SK-N-DZ (cell line): ENCODE measurements around the gene RGS6.

Experiments used
- DNase-seq: peaks from one replicate; pipeline ENCODE4 v3.0.0-alpha.2; 2015; ENCODE audit warnings: low spot score

The RGS6 gene

DNA sequence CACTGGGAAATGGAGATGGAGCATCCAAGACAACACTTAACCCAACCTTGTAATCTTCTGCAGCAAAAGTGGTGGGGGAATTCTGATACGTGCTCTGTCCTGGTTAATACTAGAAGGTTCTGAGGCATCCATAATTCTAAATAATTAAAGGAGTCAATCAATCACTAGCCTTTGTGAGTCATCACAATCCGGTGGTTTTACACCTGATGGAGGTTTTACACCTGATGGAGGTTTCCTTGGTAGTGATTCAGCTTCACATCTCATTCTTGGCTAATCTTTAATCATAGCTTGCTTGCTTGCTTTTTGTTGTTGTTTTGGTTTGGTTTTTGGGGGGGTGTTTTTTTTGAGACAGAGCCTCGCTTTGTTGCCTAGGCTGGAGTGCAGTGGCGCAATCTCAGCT, 618.3 kb downstream of the RGS6 start:
- no peak for DNase-seq

DNA sequence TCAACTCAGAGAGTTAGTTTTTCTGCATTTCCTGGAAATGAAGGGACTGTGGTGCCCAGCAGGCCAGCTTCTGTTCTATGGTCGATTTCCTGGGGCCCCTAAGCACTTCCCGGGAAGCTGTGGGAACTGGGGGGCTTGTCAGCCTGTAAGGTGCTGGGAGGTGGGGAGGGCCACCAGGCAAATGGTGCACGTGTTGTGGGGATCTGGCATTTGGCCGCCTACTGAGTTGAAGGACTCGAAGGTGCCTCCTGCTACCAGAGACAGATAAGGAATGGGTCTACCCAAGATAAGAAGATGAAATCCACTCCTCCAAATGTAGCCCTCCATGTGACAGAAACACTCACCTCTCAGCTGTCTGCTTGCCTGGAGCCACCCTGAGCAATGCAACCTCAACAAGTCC, 620.0 kb downstream of the RGS6 start:
- no peak for DNase-seq

DNA sequence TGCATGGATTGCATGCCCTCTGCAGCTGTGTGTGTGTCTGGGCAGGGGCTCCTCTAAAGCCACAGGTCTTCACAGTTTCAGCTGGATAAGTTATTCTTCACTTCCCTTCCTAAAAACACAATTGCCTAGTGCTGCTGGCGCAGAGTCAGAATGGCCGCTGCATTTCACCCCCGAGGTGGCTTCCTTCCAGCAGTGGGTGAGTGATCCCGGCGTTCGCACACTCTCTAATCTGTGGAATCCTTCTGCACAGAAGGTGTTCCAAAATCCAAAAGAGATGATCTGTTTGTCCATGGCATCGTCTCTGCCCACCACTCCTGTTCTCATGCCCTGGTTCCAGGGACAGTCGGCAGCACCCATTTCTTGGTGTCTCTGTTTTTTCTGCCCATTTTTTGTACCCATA, 620.9 kb downstream of the RGS6 start:
- no peak for DNase-seq

DNA sequence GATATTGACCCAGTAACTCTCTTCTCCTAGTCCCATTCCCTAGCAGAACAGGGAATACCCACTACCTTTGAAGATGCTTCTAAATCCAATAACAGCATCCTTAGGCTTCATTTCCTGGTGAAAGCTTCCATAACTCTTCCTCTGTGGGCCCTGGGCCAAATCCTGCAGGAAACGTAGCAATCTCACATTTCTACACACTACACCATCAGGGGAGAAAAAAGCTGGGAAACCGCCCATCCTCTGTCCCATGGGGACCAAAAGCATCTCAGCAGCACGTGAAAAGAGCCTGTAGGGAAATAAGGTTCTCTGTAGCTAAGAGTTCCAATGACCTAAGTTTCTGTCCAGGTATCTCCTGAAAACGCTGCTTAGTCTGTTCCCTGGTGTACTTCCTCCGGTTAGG, 621.4 kb downstream of the RGS6 start:
- no peak for DNase-seq

DNA sequence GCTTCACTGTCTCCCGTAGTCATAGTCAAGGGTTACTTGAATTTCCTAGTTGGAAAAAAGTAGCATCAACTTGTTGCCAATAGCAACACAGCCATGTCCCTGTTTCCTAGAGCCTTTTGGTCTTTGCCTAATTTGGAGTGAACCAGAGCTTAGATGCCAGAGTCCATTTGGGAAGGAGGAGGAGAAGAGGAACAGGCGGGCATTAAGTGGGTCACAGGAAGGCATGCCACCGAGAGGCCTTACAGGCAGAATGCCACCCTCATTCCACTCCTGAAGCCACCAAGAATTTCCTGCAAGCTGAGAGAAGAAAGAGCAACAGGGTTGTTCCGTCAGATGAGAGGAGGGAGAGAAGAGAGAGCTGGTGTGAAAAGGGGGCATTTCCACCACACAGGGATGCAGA, 622.2 kb downstream of the RGS6 start:
- no peak for DNase-seq

DNA sequence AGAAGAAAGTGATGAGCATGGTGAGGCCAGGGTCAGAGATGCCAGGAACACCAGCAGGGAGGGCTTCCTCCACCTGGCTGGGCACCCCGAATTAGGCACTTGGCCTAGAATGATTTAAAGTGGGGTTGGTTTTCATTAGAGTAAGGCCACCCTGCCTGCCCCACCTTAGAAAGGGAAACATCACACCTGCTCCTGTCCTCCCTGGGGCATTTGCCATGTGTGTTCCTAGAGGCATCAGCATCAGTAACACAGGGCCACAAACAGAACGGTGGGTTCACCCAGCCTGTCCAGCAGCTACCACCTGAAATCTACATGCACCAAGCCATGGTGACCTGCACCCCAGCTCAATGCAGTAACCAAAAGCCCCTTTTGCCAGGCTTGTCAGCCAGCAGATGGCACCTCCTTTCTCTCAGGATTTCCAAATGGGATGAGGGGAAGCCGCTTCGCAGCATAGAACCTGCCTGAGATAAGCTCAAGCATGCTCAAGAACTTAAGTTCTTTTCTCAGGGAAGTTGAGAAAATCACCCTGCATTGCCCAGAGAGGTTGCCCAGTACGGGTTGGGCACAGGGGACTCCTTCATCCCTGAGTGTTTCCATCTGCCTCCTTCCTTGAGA, 622.9 kb downstream of the RGS6 start:
- DNase-seq, result no peak

DNA sequence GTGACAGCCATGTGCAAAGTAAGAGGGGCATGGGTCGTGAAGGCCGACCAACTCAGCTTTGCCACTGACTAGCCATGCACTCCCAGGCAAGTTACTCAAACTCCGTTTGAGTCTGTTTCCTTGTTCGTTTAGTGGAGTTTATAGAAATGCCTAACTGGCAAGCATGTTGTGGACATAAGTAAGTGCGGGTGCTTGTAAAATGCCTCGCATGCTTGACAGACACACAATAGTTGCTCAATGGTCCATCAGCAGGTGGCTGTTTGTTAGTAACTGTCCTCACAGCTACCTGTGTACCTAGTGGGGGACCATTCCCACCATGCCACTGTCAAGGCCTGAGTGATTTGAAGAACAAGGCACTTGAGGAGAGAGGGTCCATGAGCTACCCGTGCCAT, 623.4 kb downstream of the RGS6 start:
- no peak for DNase-seq

DNA sequence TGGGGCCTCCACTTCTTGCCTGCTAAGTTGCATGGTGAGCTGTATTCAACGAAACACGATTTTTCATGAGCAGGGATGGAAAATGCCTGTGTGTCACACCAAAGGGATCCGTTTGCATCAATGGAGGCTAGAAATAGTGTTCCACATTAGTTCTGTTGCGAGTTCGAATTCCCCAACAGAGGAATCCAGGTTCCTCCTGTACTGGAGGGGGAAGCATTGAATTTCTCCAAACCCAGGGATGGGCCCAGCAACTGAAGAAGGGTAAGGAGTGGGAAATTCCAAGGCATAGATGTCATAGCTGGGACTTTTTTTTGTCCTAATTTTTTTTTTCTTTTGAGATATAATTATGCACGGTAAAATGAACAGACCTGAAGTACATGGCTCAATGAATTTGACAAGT, 625.4 kb downstream of the RGS6 start:
- DNase-seq, result no peak

DNA sequence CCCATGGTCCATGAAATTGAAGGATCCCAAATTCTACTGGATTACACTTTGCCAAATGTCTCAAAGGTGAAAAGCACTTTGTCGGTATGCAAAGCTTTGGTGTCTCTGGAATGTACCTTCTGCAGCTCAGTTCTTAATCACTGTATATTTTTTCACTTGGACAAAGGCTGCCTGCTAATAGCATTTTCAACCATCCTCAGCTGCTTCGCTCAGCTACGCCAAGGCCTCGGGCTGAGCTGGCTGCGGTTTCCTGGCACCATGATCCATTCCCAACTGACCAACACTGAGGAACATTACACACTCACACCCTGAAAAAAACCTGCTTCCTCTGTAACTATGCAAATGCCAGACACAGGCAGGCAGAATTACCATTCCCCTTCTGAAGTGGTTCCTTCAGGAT, 626.5 kb downstream of the RGS6 start:
- DNase-seq, result no peak

DNA sequence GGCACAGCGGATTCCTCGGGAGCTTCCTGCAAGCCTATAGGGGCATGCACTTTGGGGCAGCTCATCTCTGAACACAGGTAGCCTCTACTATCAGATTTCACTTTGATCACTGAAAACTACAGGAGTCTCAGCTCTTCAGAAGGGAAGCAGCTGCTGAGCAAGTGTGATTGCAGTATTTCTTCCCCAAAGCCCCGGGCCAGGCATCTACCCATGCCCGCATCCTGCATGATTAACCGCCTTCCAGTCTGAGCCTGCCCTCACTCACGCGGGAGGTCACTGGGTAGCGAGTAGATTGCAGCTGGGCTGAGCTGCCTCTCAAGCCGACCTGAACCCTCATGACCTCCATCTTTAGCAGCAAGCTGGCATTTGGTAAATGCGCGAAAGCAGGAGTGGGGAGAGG, 627.0 kb downstream of the RGS6 start:
- no peak for DNase-seq

DNA sequence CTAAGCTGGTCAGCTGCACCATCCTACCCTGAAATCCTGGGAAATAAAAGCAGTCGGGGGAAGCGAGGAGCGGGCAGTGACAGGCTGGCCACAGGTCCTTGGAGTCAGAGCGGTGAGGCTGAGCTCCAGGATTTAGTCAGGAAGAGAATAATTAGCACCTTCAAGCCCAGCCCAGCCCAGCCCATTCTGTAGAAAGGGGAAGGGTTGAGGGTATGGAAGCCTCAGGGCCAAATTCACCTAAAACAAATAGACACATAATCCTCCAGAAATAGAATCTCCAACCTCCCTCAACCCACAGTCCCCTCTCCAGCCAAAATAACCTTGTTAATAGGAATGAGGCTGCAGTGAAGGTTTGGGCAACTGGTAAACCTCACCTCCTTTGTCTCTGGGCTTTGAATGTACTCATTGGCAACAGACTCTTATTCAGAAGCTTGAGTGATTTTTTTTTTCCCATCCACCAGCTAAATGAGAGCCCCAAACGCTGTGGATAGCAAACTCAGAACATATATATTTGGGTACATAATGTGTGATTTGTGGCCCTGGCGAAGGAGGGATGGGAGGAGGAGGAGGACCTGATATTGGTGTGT, 627.5 kb downstream of the RGS6 start:
- no peak for DNase-seq

DNA sequence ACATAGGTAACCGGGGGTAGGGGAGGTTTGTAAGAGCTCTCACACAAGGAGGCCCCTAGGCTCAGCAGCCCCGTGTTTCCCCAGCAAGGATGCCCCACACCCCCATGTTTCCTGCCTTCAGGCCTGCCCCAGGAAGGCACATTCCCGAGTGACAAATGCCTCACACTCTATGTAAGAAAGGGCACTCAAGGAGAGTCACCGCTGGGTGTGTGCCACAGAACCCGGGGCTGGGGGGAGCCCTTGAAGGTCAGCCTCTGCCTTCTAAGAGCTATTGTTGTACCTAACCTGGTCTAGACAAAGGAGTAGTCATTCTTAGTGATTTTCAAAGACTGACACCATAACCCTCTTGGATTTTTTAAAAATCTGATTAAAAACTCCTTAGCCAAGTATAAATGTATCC, 628.1 kb downstream of the RGS6 start:
- no peak for DNase-seq

DNA sequence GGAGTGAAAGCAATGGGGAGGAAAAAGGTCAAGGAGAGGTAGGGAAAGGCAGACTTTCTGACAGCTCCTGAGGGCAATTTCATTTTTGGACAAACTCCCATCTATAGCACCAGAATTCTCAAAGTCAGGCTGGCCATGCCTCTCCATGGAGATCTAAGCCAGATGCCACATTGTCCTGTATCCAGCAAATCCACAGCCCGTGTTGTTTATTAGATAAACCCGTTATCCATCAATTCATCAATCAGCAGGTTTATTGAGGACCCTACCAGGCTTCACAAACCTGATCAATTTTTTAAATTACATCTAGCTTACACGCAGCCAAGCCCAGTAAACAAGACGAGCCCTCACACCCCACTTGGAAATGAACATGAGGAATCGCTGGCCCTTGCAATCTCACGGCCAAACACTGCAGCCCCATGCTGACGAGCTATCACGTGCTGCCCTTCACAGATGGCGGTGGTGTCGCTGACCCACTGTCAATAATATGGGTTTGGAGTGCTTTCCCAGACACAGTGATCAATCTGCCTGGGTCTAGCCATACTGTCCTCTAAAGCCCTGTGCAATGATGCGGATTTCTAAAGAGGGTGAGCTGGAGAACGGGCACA, 628.8 kb downstream of the RGS6 start:
- no peak for DNase-seq

DNA sequence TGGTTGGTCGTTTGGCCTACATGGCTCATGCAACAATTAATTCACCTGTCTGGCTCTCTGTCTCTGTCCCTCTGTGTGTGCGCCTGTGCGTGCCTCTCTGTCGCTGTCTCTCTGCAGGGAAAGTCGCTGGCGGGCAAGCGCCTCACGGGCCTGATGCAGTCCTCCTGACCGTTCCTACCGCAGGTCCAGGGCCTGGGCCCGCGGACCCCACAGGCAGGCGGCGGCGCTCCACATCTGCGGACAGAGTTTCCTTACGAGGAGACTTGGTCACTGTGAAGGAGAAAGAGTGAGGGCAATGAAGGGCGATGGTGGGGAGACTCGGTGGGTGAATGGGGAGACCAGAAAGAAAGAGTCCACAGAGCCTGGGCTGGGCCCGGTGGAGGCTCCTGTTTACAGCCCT, 630.1 kb downstream of the RGS6 start:
- DNase-seq, result no peak

DNA sequence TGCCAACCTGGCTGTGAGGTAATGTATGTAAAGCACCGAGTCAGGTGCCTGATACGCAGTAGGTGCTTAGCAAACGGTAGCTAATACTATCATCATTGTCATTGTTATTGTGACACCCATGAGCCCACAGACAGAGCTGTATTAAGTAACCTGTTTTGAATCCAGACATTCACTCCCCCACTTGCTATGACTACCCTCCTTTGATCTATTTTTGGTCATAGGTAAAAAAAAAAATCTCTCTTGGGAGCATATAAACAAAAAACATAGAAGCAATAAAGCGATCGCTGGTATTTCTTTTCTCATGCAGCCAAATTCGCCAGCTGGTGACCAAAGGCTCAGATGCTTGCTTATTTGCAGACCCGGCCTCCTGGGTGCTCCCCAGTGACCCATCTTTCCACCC, 631.4 kb downstream of the RGS6 start:
- DNase-seq, result no peak

DNA sequence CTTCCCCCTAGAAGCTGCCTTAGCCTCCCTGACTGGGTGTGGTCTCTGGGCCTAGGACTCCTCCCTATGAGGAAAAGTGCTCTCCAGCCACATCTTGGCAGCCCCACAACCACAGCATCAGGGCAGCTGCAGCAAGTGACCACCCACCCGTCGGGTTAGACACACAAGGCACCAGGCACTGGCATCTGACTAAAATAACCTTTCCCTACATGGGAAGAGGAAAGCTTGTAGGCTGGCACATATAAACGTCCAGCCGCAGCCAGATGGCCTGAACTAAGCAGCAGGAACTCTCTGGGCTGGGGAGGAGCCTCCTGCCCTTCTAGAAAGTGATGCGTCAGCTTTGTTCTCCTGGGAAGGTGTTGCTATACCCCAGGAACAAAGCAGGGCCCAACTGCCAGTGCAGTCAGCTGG, 632.9 kb downstream of the RGS6 start:
- DNase-seq, result no peak

DNA sequence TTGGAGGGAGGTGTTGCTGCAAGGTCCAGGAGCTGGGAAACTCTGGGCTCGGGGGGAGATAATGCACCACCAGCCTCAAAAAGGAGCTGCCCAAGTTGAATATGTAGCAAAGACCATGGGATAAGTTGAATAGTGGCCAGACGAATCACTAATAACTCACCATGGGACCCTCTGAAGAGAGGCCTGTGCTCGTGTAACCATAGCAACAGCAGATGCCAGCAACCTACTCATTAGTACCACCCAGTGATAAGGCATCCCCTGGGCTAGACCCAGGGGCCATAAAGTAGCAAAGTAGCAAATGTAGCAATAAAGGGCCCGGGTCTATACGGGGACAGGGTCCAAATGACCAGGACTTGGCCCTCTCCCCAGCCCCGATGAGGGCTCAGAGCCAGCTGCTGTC, 633.7 kb downstream of the RGS6 start:
- no peak for DNase-seq

DNA sequence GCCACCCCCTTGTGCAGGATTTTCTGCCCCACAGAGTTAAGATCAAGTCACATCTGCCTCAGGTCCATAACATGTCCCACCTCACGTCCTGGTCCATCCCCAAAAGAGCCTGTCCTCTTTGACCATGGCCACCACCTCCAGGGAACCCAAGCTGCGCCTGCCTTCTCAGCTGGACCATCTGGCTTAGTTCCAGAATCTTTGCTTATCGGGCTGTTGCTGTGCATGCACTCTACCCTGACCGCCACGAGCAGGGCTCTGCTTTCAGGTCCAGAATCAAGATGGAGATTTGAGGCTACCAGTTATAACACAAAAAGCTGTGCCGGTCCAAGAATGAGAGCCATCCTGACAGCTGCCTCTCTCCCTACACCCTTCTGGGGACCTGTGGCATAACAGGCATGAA, 635.0 kb downstream of the RGS6 start:
- no peak for DNase-seq

DNA sequence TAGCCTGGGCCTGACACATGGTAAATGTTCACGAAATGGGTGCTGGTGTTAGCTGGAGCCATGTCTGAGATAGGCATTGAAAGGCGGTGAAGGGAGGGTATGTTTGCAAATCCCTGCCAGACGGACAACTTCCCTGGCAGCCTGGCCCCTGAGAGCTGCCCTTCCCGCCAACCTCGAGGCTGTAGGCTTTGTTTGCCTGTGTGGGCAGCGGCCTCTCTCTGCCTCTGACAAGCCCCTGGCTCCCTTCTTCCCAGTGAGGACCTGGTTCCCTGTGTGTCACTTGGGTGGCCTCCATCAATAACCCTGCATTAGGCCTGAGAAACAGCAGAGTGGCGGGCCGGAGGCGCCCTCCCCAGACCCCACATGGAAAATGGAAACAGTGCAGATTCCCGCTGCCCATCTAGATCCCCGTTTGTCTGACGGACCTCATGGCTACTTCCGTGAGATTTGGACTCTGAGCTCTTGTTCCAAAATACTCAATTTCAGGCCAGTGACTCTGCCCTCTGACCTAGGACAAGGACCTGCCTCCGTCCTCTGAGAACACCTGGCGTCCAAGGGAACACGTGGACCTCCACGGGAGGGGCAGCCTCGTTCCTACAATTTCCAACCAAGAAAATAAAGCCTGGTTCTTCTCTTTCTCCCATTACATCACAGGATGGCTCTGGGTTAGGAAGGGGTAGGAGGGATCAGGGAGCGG, 636.2 kb downstream of the RGS6 start:
- DNase-seq, result no peak

DNA sequence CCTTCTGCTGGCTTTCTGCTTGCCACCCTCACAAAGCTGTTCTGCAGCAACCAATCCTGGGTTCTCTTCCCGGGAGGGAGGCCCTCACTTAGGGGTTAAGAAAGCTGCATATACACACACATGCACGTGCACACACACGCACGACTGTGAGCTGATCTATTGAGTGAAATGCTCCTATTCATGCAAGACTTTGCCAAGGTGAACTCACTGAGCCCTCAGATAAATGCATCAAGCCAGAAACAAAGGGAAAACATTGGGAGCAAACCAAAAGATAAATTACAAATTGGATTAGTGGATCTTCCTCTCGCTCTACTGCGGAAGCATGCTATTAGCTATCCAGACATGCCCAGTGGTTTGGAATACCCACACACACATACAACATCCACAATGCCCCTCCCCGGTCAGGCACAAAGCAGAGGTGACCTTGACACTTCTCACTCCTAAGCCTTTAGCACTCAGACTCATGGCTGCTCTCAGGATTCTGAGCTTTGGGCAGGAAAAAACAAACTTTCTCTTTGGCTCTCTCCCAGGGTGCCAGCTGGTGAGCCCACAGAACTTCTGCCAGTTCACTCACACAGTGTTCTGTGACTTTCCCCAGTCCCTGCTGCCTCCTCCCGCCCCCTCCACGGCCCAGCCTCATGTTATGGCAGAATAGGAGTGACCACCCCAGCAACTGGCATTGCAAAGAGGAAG, 641.6 kb downstream of the RGS6 start:
- DNase-seq, result no peak

DNA sequence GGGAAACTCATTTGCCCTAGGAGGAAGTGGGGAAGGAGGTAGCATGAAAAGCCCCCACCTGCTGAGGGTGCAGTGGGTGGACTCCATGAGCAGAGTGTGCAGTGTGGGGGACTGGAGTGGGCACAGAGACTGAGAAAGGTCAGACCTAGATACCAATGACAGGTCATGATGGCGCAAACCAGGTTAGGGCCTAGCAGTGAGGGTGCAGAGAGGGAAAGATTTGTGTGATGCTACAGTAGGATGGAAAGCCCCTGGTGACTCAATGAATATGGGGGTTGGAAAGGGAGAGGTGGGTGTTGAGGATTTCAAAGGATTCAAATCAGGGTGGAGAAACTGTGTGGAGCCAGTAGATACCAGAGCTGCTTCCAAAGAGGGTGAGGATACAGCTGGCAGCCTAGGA, 642.5 kb downstream of the RGS6 start:
- DNase-seq, result no peak

DNA sequence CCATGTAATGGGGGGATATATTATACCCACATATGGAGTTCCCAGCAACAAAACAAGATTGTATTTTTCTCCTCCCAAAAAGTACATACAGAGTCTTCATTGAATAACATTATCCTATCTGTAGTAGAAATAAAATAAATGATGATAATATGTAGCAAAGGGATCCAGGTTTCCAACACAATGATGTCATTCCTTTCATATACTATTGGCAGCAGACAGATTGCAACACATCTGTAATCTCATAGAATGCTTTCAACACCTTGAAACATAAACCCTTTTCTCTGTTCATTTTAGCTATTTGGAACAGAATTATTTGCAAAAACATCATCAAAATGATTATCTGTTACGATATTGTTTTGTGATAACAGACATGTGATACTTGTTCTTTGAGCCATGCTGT, 644.0 kb downstream of the RGS6 start:
- DNase-seq, result no peak

DNA sequence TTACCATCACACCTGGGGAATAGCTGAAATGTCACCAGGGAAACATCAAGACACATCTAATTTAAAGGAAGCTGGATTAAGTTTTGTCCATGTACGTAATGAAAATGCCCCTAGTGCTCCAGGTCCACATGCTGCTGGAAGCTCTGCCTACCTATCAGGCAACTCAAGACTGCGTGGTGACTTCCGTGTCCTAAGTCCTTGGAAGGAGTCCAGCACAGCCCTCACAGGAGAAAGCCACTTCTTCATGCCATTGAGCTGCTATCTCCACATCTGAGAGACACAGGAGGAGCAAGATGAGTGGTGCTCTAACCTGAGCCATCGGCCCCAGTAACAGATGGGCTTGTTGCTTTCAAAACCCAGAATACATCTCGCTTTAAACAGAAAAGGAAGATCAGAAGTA, 645.3 kb downstream of the RGS6 start:
- DNase-seq, result no peak
